ENCODE data around the gene AARSD1. TPM values are rescaled to one million over a fixed set of nuclear protein-coding genes. Genes with fewer than 3 reads are reported as not detected.
"Not testable (repeated sequence)": the region's sequence is repeated elsewhere in the genome, so short reads cannot be mapped to it uniquely, and the experiment has no call there.

AARSD1 gene
- total and polyA plus RNA-seq, 2 donors (not counting 1 experiment from before 2014, with no cell fraction given) = 56.5 to 60.0 TPM

- CTCF ChIA-PET = no interaction called here
- Histone ChIP-seq H3K27me3 (replicated peaks in 1 of 4; ENCODE audit: control extremely low read depth in 1 of 4, control insufficient read depth in 3 of 4, insufficient read depth in 4 of 4, low read length in 3 of 4) (no peaks in the 10 kb centered on the region), H3K9me3 (ENCODE audit: control extremely low read depth in 1 of 3, control insufficient read depth in 2 of 3, insufficient read depth in 1 of 3, low read length in 2 of 3) (no peaks in the 10 kb centered on the region), H3K9ac (ENCODE audit: low read length) (no peak overlapping the region), H3K27ac (ENCODE audit: low read length in 2 of 2) (no peak overlapping the region), H4K20me1 (ENCODE audit: control insufficient read depth, insufficient read depth, low read length, poor library complexity, severe bottlenecking) (no peaks in the 10 kb centered on the region), H3K36me3 (replicated peaks in 1 of 2; ENCODE audit: control extremely low read depth in 1 of 2, control insufficient read depth in 1 of 2, extremely low read depth in 1 of 2, insufficient read depth in 2 of 2, low read length in 1 of 2) (no peaks in the 10 kb centered on the region), H2AFZ (ENCODE audit: insufficient read depth, low read depth, low read length, poor library complexity, severe bottlenecking) (no peak overlapping the region), H3K4me3 (ENCODE audit: control extremely low read depth in 1 of 5, extremely low read depth in 1 of 5, insufficient read depth in 1 of 5, low read depth in 2 of 5, low read length in 4 of 5) (no peak overlapping the region), H3K4me2 (replicated peaks; ENCODE audit: low read depth, low read length, poor library complexity, severe bottlenecking) (no peak overlapping the region), H3K4me1 (ENCODE audit: control insufficient read depth in 2 of 2, insufficient read depth in 2 of 2, low read length in 2 of 2) (peaks cover 8 to 10% of the 10 kb centered on the region in 2 donors), H3K79me2 (ENCODE audit: control insufficient read depth, insufficient read depth, low read length) (no peaks in the 10 kb centered on the region)
- Mint-ChIP-seq H3K27me3 (peaks cover 7% of the 10 kb centered on the region), H3K4me3 (no peak overlapping the region), H3K27ac (no peak overlapping the region), H3K9me3 (ENCODE audit: insufficient read depth) (no peaks in the 10 kb centered on the region), H3K4me1 (peaks cover 9% of the 10 kb centered on the region)
- DNase-seq (no peak), ATAC-seq (ENCODE audit: low read depth) (no peak)
- 22% methylated on average over 4 of the region's 5 CpGs for WGBS (ENCODE audit: insufficient coverage)
- intact Hi-C loops (cut with micrococcal nuclease) = no loop called here
- TF ChIP-seq EZH2 (IDR thresholded peaks at IDR 0.05; ENCODE audit: borderline replicate concordance, insufficient read depth, low read depth, low read length, poor library complexity, severe bottlenecking) (no peak), CTCF (IDR thresholded peaks at IDR 0.05) (no peak)
- POLR2A ChIA-PET = no interaction called here
These were observed 39.4 kb downstream of the AARSD1 start for GRCh38 chr17:42924891-42925290.

GRCh38 chr17:42923472-42923871 is 40.8 kb downstream of the AARSD1 start:
- H3K27ac ChIP-seq (ENCODE audit: low read length in 2 of 2); H3K4me3 ChIP-seq (ENCODE audit: control extremely low read depth in 1 of 5, extremely low read depth in 1 of 5, insufficient read depth in 1 of 5, low read depth in 2 of 5, low read length in 4 of 5); H3K36me3 ChIP-seq (replicated peaks in 1 of 2; ENCODE audit: control extremely low read depth in 1 of 2, control insufficient read depth in 1 of 2, extremely low read depth in 1 of 2, insufficient read depth in 2 of 2, low read length in 1 of 2); H3K4me1 Mint-ChIP-seq; H4K20me1 ChIP-seq (ENCODE audit: control insufficient read depth, insufficient read depth, low read length, poor library complexity, severe bottlenecking); H3K9me3 ChIP-seq (ENCODE audit: control extremely low read depth in 1 of 3, control insufficient read depth in 2 of 3, insufficient read depth in 1 of 3, low read length in 2 of 3); H3K4me3 Mint-ChIP-seq; H3K27me3 ChIP-seq (replicated peaks in 1 of 4; ENCODE audit: control extremely low read depth in 1 of 4, control insufficient read depth in 3 of 4, insufficient read depth in 4 of 4, low read length in 3 of 4); H3K9me3 Mint-ChIP-seq (ENCODE audit: insufficient read depth); ATAC-seq (ENCODE audit: low read depth); H3K4me2 ChIP-seq (replicated peaks; ENCODE audit: low read depth, low read length, poor library complexity, severe bottlenecking); H3K9ac ChIP-seq (ENCODE audit: low read length); DNase-seq; H2AFZ ChIP-seq (ENCODE audit: insufficient read depth, low read depth, low read length, poor library complexity, severe bottlenecking); H3K27ac Mint-ChIP-seq; CTCF ChIA-PET; H3K4me1 ChIP-seq (ENCODE audit: control insufficient read depth in 2 of 2, insufficient read depth in 2 of 2, low read length in 2 of 2); intact Hi-C loops (cut with micrococcal nuclease); POLR2A ChIA-PET; H3K79me2 ChIP-seq (ENCODE audit: control insufficient read depth, insufficient read depth, low read length): not testable (repeated sequence)
- WGBS (ENCODE audit: insufficient coverage) = 56% methylated on average over 4 of the region's 7 CpGs
- H3K27me3 Mint-ChIP-seq = peaks cover 11% of the 10 kb centered on the region

All from B cell (primary cell).